ENCODE measurements around the gene RNF144A.
"Not testable (repeated sequence)": the region's sequence is repeated elsewhere in the genome, so short reads cannot be mapped to it uniquely, and the experiment has no call there.

The RNF144A gene

GRCh38 chr2:6929196-6929819 is 12.1 kb downstream of the RNF144A start:
- DNase-seq (ENCODE audit: low read depth in 3 of 3): no peak

GRCh38 chr2:6930923-6931647 is 13.9 kb downstream of the RNF144A start:
- DNase-seq (ENCODE audit: low read depth in 3 of 3): no peak

- no peak for DNase-seq (ENCODE audit: low read depth in 3 of 3)
Measured at GRCh38 chr2:6931753-6932152, 14.5 kb downstream of the RNF144A start.

- no peak for DNase-seq (ENCODE audit: low read depth in 3 of 3)
Measured at GRCh38 chr2:6932206-6932605, 15.0 kb downstream of the RNF144A start.

- no peak for DNase-seq (ENCODE audit: low read depth in 3 of 3)
Measured at GRCh38 chr2:6932828-6933227, 15.6 kb downstream of the RNF144A start.

GRCh38 chr2:6933911-6934310 is 16.7 kb downstream of the RNF144A start:
- no peak for DNase-seq (ENCODE audit: low read depth in 3 of 3)

- no peak for DNase-seq (ENCODE audit: low read depth in 3 of 3)
Measured at GRCh38 chr2:6934345-6934744, 17.1 kb downstream of the RNF144A start.

GRCh38 chr2:6934758-6935651 is 17.8 kb downstream of the RNF144A start:
- DNase-seq (ENCODE audit: low read depth in 3 of 3): no peak

- not testable (repeated sequence) for DNase-seq (ENCODE audit: low read depth in 3 of 3)
Measured at GRCh38 chr2:6935652-6936020, 18.4 kb downstream of the RNF144A start.

- no peak for DNase-seq (ENCODE audit: low read depth in 3 of 3)
Measured at GRCh38 chr2:6937157-6937556, 19.9 kb downstream of the RNF144A start.

GRCh38 chr2:6937582-6937981 is 20.4 kb downstream of the RNF144A start:
- no peak for DNase-seq (ENCODE audit: low read depth in 3 of 3)

- DNase-seq (ENCODE audit: low read depth in 3 of 3): no peak
Measured at GRCh38 chr2:6939071-6939470, 21.9 kb downstream of the RNF144A start.

GRCh38 chr2:6940820-6941219 is 23.6 kb downstream of the RNF144A start:
- no peak for DNase-seq (ENCODE audit: low read depth in 3 of 3)

GRCh38 chr2:6941299-6942046 is 24.3 kb downstream of the RNF144A start:
- no peak for DNase-seq (ENCODE audit: low read depth in 3 of 3)

- DNase-seq (ENCODE audit: low read depth in 3 of 3): no peak
Measured at GRCh38 chr2:6942848-6943247, 25.6 kb downstream of the RNF144A start.

- DNase-seq (ENCODE audit: low read depth in 3 of 3): no peak
Measured at GRCh38 chr2:6943523-6943922, 26.3 kb downstream of the RNF144A start.

GRCh38 chr2:6943971-6944370 is 26.8 kb downstream of the RNF144A start:
- no peak for DNase-seq (ENCODE audit: low read depth in 3 of 3)

- no peak for DNase-seq (ENCODE audit: low read depth in 3 of 3)
Measured at GRCh38 chr2:6944555-6944954, 27.3 kb downstream of the RNF144A start.

- DNase-seq (ENCODE audit: low read depth in 3 of 3): no peak
Measured at GRCh38 chr2:6945087-6945813, 28.0 kb downstream of the RNF144A start.

GRCh38 chr2:6945821-6946220 is 28.6 kb downstream of the RNF144A start:
- no peak for DNase-seq (ENCODE audit: low read depth in 3 of 3)

GRCh38 chr2:6946722-6947121 is 29.5 kb downstream of the RNF144A start:
- no peak for DNase-seq (ENCODE audit: low read depth in 3 of 3)
